T-helper 2 cell (primary cell): ENCODE measurements around the gene HIPK3.
"Not testable (repeated sequence)": the region's sequence is repeated elsewhere in the genome, so short reads cannot be mapped to it uniquely, and the experiment has no call there.

Experiments
- DNase-seq, 5 experiments: peaks; one replicate each; pipeline versions ENCODE4 v3.0.0 to v3.0.0-alpha.2; 2012 to 2022

Gene HIPK3

GRCh38 chr11:33259869-33260268 is 2.7 kb downstream of the HIPK3 start:
- no peak for DNase-seq

- DNase-seq, result not testable (repeated sequence)
Measured at GRCh38 chr11:33261350-33261749, 4.2 kb downstream of the HIPK3 start.

GRCh38 chr11:33262011-33262645 is 4.9 kb downstream of the HIPK3 start:
- DNase-seq, result no peak

GRCh38 chr11:33263549-33263948 is 6.4 kb downstream of the HIPK3 start:
- DNase-seq, result no peak

DNA sequence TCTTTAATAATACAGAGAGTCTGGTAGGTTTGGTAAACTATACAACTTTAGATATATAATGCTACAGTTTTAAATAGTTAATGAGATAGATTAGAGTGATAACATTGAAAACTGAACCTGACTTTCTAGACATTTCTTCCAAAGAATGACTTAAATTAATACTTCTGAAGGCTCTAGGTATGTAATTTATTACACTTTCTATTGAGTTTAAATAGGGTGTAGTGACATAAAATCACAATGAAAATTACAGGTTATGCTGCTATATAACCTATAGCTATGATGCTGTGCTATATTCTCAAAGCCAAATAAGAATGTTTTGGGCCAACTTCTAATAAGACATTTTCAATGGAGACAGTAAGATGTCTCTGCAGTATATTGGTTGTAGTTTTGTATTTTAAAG is 7.7 kb downstream of the HIPK3 start:
- DNase-seq, result no peak

DNA sequence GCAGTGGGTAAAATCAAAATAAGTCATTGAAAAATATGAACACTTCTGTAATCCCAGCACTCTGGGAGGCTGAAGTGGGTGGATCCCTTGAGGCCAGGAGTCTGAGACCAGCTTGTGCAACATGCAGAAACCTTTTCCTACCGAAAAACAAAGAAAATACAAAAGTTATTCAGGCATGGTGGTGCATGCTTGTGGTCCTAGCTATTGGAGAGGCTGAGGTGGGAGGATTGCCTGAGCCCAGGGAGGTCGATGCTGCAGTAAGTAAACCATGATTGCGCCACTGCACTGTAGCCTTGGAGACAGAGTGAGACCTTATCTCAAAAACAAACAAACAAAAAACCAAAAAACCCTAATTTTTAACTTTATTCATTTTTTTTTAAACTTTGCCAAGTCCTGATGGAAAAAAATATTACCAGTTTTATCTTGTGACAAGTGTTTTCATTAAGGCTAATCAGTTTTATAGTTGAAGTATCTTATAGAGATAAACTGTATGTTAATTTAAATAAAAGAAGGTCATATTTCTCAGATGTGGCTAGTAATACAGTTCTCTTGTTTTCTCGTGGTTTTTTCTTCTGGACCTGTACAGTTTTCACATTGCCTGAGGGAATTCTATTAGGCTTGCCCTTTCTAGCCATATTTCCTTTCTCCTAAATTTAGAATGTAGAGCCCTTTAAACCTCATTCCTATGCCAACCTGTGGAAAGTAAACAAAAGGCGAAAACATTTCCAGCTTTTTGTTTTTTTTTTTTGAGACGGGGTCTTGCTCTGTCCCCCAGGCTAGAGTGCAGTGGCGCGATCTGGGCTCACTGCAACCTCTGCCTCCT is 9.4 kb downstream of the HIPK3 start:
- DNase-seq, result no peak

- DNase-seq, result no peak
Measured at GRCh38 chr11:33268945-33269540, 11.9 kb downstream of the HIPK3 start.

DNA sequence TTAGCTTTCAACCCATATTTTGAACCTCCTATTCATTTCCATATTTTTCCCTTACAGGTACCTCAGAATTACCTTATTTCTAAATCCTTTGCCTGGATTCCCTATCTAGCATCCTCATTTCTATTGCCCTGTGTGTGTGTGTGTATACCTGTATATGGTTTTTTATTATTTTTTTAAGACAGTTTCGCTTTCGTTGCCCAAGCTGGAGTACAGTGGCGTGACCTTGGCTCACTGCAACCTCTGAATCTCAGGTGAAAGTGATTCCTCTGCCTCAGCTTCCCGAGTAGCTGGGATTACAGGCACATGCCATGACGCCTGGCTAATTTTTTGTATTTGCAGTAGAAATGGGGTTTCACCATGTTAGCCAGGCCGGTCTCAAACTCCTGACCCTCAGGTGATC is 12.6 kb downstream of the HIPK3 start:
- DNase-seq, result no peak

GRCh38 chr11:33271059-33271458 is 13.9 kb downstream of the HIPK3 start:
- no peak for DNase-seq

- DNase-seq, result no peak
Measured at GRCh38 chr11:33272338-33273107, 15.3 kb downstream of the HIPK3 start.

GRCh38 chr11:33273656-33274055 is 16.5 kb downstream of the HIPK3 start:
- DNase-seq, result no peak

DNA sequence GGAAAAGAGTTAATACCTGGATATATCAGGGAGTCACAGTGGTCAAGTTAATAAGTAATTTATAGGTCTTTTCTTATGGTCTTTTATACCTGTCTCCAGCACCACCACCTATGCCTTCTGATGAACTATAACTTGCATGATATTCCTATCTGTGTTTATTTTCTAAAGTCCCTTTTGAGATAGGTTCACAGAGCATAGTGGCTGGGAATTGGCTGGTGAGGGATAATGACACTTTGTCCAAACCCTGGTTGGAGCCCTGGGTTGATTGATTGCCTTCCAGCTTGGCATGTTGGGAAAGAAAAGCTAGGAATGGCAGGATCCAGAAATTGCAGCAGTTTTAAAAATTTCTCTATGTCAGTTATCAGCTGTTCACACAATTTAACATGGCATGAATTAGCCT is 23.2 kb downstream of the HIPK3 start:
- no peak for DNase-seq

DNA sequence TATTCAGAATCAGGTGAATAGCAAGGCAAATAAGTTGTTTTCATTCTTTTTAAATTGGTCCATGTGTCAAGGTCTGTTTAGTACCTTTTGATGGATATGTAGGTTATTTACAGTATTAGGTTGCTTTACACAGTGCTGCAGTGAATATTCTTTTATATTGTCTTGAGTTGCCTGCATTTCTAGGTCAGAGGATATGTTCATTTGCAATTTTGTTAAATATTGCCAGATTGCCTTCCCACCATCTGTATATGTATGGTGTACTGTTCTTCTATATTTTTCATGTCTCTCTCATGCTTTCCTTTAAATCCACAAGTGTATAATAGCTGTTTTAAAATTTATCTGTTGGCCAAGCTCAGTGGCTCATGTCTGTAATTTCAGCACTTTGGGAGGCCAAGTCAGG is 24.6 kb downstream of the HIPK3 start:
- DNase-seq, result no peak

GRCh38 chr11:33284818-33285217 is 27.6 kb downstream of the HIPK3 start:
- no peak for DNase-seq

DNA sequence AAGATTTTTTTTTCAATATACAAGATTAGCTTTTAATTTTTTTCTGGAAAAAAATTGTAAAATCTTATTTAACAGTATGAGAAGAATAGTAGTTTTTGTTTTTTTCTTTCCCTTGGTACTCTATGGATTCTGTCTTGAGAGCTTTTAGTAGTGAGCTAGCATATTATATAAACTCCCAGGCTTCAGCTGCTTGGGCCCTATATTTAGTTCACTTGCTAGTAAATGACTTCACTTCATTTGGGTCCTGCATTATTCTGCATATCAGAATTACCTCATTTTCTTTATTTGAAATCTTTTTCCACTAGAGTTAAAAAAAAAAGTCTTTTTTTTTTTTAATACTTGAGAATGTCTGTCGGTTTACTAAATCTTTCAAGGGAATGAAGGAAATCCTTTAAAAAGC is 33.1 kb downstream of the HIPK3 start:
- no peak for DNase-seq

DNA sequence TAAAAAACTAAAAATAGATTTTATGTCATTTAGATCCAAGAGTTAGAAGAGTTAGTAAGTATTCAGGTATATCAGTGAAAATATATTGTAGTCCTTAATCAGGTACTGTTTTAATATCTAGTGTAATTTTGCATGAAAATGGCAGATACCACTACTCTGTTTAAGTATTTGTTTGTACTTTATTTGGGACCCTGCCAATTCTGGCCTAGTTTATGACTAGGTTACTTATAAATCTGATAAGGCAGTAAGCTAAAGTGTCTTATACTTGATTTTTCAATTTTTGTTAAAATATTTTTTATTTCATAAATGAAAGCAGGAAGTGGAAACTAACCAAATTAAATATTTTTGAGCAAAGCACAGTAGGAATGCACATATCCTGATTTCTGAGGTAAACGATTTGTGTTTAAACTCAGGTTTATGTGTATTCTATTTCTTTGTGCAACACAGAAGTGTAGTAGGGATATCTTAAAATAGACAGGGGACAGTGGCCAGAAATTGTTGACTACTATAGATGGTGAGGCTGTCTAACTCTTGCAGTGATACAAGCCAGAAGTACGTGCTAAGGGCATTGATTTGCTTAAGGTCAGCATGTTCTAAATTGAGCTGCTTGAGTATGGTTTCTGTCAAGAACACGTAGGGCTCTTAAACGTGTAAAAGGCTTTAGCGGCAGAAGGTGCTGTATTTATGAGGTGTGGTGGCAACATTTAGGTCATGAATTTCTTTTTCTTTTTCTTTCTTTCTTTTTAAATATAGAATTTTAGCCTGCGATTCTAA is 34.0 kb downstream of the HIPK3 start:
- DNase-seq, result no peak

GRCh38 chr11:33292311-33292710 is 35.1 kb downstream of the HIPK3 start:
- DNase-seq, result no peak

DNA sequence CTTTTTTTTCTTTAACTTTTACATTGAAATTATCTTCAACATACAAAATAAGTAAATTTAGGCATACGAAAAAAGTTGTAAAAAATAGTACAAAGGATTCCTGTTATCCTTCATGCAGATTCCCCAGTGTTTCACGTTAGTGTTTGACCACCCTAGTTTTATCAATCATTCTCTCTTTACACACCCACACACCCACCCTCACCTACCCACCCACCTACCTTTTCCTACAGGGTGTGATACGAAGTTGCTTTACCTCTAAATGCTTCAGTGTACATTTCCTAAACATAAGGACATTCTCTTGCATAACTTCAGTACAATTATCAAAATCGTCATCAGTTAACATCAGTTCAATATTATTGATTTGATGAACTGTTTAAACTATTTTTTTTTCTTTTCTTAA is 37.0 kb downstream of the HIPK3 start:
- DNase-seq, result no peak

DNA sequence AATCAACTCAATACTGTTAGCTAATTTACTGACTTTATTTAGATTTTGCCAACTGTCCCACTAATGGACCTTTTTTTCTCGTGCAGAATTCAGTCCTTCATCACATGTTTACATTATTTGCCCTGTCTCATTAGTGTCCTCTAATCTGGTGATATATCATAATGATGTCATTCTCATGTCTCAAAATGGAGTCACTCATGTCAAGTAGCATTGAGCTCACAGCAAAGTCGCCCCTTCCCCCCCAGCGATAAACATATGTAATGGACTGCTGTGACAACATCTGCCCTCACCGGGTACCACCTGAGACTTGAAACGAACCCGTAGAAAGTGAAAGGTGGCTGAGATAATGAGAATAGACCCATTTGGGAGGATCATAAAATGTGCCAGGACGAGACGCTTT is 37.6 kb downstream of the HIPK3 start:
- DNase-seq, result no peak

DNA sequence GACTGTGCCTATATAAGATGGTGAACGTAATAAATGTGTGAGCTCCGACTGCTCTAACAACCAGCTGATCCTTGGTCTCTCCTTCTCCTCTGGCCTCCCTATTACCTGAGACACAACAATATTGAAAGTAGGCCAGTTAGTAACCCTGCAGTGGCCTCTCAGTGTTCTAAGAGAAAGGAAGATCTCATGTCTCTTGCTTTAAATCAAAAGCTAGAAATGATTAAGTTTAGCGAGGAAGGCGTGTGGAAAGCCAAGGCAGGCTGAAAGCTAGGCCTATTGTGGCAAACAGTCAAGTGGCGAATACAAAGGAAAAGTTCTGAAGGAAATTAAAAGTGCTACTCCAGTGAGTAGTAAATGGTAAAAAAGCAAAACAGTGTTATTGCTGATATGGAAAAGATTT is 39.5 kb downstream of the HIPK3 start:
- DNase-seq, result no peak

DNA sequence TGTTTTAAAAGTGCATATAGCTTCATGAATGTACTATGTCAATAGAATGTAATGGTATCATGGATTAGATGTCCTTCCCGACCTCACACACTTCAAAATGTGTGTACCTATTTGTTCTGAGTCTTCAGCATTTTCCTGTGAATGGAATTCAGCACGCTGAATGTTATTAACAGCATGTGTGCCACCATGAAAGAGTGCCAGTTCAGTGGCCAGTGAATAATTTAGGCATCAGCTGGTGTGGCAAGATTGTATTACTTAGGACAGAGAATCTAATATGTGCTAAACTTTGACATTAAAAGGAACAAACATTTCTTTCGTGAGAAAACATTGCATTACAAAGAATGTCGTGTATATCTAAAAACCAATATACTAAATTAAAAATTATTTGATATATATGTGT is 46.4 kb downstream of the HIPK3 start:
- no peak for DNase-seq

DNA sequence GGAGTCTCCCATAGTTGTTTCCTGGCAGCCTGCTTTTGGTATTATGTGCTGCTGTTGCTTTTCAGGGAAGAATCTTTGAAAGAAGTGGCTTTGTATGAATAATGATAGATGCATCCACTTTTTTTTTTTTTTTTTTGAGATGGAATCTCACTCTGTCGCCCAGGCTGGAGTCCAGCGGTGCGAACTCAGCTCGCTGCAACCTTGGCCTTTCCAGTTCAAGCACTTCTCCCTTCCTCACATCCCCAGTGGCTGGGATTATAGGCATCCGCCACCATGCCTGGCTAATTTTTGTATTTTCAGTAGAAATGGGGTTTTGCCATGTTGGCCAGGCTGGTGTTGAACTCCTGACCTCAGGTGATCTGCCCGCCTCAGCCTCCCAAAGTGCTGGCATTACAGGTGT is 49.6 kb downstream of the HIPK3 start:
- not testable (repeated sequence) for DNase-seq

- no peak for DNase-seq
Measured at GRCh38 chr11:33307984-33308383, 50.8 kb downstream of the HIPK3 start.
